Activated CD8-positive, alpha-beta memory T cell treated with anti-CD3 and anti-CD28 coated beads for 1 hour (primary cell): ENCODE data around the gene HEXIM1.

Source experiments
- DNase-seq, 2 donors: peaks; one replicate each; pipeline ENCODE4 v3.0.0-alpha.2; 2020; ENCODE audit warnings: low read depth in 1 of 2; ENCODE audit errors: extremely low read depth in 1 of 2

HEXIM1 gene

GRCh38 chr17:45144199-45145034 lies 3.9 kb upstream of the HEXIM1 start:
- no peak for DNase-seq

DNA sequence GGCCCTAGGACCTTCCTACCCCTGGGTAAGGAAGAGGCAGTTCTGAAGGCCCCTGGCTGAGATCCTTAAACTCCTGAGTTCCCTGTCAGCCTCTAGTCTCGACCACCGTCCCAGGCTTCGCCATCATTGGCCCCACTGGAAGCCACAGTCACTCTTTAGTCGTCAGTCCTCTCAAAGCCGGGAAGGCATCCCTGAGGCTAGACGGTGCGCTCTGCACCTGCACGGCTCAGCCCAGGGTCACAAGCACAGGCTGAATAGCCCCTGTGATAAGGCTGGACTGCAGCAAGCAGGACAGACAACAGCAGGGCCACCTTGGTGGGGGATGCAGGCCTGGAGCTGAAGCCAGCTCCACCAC lies 3.3 kb upstream of the HEXIM1 start:
- DNase-seq = no peak

DNA sequence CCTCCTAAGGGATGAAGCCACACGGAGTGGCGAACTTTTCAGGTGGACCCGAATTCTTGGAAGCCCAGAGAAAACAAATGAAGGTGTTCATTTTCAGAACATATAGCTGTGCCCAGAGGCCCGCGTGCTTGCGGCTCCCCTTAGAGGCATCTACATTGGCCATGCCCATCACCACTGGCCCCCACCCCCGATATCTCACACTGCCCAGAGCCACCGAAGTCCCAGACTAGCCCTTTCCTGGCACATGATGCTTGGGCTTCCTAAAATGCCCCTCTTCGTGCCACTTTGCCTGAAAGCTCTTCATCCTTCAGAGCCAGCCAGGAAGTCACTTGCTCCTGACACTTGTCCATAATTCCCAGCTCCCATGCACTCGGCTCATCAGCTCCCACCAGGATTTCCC lies 2.1 kb upstream of the HEXIM1 start:
- no peak for DNase-seq

DNA sequence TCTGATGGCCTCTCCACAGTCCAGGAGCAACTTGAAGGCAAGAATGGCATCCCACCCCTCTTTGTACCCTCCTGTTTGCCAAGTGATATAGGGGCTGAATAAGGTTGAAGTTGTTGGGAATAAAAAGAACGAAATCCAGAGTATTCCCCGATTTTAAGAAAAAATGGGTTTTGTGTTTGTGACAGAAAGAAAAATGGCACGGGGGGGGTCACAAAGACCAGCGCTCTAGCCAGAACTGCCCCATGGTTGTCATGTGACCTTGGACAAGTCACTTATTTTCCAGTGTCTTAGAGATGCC lies 1.7 kb upstream of the HEXIM1 start:
- no peak for DNase-seq

DNA sequence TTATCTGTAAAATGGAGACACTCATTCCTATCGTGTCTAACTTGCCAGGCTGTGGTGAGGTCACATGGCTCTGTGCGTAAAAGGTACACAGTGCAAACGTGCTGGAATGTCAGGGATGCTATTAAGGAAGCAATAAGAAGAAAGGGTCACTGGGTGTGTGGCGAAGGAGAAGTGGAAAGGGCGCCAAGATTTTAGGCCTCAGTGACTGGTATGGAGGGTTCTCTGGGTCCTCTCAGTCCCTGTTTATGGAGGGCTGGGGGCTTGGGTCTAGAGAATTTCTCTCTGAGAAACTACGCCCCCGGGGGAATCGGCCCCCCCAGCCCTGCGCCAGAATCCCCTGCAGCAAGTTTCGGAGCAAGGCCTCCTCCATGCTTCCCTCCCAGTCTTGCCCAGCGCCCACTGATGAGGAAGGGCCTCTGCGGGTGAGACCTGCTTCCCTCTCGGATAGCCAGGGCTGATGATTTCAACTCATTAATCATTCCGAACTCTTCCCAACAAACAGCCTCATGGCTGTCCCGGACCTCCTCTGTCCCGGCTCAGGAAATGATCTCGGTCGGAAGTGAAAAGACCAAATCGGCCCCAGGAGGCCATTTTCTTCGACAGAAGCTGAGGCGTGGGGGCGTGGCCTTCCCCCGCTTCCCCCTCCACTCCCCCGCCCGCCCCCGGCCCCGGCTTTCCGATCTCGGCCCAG lies 1.2 kb upstream of the HEXIM1 start:
- no peak for DNase-seq

DNA sequence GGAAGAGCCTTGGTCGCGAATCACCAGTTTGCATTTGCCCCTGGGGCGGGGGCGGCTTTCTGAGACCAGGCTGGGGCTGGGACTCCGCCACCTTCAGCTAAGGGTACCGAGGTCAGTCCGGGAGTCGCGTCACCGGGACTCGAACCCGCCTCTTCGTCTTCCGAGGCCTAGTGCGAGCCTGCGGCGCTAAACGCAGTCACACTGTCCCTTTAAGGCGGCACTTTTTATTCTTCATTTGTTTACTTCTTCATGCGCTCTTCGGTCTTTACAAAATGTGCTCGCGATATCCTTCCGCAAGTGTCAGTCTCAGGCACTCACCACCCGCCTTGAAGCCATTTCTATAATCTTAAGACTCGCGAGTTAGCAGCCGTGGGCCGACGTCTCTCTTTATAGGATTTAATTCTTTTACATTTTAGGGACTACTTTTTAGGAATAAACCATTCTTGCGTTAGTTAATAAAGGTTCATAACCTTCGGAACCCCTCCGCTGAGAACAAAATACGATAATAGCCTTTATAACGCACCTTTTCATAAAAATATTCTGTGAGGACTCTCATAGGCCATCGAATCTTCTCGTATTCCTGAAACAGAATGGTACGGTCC lies 593 bp upstream of the HEXIM1 start:
- DNase-seq = peak in 1 of 2 donors; percentile 44

DNA sequence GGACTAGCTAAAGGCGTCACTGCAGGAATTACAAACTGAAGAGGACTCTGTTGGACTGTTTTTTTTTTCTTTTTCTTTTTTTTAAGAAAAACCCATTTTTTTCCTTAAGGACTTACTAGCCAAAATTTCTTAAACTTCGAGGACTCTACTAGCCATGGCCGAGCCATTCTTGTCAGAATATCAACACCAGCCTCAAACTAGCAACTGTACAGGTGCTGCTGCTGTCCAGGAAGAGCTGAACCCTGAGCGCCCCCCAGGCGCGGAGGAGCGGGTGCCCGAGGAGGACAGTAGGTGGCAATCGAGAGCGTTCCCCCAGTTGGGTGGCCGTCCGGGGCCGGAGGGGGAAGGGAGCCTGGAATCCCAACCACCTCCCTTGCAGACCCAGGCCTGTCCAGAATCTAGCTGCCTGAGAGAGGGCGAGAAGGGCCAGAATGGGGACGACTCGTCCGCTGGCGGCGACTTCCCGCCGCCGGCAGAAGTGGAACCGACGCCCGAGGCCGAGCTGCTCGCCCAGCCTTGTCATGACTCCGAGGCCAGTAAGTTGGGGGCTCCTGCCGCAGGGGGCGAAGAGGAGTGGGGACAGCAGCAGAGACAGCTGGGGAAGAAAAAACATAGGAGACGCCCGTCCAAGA lies 878 bp downstream of the HEXIM1 start:
- peak in 1 of 2 donors; percentile 66 for DNase-seq

DNA sequence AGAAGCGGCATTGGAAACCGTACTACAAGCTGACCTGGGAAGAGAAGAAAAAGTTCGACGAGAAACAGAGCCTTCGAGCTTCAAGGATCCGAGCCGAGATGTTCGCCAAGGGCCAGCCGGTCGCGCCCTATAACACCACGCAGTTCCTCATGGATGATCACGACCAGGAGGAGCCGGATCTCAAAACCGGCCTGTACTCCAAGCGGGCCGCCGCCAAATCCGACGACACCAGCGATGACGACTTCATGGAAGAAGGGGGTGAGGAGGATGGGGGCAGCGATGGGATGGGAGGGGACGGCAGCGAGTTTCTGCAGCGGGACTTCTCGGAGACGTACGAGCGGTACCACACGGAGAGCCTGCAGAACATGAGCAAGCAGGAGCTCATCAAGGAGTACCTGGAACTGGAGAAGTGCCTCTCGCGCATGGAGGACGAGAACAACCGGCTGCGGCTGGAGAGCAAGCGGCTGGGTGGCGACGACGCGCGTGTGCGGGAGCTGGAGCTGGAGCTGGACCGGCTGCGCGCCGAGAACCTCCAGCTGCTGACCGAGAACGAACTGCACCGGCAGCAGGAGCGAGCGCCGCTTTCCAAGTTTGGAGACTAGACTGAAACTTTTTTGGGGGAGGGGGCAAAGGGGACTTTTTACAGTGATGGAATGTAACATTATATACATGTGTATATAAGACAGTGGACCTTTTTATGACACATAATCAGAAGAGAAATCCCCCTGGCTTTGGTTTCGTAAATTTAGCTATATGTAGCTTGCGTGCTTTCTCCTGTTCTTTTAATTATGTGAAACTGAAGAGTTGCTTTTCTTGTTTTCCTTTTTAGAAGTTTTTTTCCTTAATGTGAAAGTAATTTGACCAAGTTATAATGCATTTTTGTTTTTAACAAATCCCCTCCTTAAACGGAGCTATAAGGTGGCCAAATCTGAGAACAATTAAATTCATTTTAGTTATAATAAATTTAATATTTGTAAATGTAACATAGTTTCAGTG lies 1.7 kb downstream of the HEXIM1 start:
- DNase-seq = no peak

DNA sequence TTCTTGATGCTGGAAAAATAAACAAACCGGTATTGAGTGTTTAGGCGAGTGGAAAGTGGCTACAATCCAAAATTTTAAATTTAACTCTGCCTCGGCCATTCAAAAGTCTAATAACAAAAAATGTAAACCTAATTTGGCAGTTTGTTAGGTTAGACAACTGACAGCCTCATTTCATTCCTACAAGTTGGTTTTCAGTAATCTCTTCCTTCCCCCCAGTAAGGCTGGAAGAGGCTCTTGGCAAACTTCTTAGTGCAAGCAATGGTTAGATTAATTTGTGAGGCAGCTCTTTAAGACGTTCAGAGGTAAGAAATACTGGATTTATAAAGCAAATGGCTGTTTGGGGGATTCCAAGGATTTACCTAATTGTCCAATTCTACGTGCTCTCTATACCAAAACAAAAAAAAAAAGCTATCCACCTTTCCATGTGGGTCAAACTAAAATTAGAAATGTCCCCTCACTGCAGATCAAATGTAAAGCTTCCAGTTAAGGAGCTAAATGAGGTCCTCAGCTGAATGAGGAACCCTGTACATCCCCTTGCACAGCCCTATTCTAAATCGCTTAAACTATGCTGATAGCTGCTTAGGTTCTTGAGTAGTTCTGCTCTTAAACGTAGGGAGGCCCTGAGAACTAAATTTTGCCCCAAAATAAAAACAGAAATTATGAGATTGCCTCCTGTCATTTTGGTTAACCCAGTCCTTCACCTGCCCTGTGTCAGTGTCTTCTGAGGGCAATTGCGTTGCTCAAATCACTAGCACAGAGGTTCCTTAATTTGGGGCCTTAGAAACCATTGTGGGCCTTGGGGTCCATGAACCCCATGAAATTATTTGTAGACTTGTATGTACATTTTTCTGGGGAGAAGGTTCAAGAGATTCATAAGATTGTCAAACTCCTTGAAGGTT lies 2.9 kb downstream of the HEXIM1 start:
- no peak for DNase-seq

DNA sequence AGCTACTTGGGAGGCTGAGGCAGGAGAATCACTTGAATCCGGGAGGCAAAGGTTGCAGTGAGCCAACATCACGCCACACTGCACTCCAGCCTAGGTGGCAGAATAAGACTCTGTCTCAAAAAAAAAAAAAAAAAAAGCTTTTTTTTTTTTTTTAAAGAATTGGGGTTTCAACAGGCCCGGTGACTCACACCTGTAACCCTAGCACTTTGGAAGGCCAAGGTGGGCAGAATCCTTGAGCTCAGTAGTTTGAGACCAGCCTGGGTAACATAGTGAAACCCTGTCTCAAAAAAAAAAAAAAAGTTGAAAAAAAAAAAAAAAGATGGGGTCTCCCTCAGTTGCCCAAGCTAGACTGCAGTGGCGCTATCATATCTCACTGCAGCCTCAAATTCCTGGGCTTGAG lies 6.8 kb downstream of the HEXIM1 start:
- DNase-seq = no peak

DNA sequence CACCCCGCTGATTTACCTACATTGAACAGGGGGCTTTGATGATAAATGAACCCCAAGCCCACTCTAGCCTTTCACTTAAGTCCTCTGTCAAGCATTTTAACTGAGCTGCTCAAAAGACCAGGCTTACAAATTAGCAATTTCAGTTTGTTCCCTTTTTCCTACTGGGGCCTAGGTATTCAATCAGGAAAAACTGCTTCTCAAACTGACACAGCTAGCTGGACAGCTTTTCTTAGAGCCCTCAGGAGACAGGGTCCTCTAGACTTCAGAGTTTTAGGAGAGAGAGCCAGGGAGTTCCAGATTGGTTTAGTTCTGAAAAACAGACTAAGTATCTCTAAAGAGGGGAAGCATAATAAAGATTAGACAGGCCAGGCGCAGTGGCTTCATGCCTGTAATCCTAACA lies 7.2 kb downstream of the HEXIM1 start:
- DNase-seq = no peak

DNA sequence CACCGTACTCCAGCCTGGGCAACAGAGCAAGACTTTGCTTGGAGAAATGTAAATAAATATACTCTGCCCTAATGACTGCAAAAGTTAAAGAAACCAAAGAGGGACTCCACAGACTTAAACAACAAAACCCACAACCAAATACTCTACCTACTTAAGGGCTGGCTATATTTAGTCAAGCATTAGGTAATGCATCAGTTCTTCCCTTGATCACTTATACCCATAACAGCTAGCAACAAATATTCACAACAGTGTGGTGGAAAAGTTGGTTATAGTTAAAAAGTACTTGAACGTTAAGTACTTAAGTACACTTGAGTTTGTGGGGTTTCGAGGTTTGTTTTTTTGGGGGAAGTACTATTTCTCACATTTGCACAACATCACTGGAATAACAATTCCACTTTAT lies 8.0 kb downstream of the HEXIM1 start:
- DNase-seq = no peak

DNA sequence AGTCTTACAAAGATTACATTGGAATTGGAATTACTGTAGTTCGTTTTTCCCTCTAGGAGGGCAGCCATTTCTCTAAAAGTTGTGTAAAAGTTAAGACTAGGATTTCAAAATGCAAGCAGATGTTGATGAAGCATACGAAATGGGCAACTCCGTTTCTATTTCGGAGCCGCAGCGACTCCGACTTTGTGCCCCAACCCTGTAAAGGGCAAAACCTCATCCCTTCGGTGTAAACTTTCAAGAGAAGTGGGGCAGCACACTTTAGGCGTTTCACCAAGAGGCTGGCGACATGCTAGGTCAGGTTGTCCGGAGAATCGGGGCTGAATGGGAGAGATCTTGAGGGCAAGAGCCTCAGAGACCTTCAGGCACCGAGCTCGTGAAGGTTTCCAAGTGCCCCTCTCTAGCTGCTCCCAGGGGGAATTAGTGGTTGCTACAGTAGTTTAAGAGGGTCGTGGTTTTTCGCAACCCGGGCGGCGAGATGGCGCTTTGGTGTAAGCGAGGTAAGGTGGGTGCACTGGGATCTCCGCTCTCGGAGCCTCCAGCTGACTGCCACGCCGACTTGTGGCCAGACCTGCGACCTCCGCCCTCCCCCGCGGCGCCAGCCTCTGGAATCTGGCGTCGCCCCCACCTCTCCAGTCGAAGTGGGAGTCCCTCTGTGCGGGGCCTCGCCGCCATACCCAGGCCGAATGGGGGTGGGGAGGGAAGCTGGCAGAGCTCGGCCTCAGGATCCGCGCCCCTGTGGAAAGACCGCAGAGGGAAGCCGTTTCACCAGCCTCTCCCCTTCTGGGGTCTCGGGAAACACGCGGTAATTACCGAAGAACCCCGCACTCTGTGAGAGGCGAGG lies 12.4 kb downstream of the HEXIM1 start:
- DNase-seq = peak in 1 of 2 donors; percentile 41

DNA sequence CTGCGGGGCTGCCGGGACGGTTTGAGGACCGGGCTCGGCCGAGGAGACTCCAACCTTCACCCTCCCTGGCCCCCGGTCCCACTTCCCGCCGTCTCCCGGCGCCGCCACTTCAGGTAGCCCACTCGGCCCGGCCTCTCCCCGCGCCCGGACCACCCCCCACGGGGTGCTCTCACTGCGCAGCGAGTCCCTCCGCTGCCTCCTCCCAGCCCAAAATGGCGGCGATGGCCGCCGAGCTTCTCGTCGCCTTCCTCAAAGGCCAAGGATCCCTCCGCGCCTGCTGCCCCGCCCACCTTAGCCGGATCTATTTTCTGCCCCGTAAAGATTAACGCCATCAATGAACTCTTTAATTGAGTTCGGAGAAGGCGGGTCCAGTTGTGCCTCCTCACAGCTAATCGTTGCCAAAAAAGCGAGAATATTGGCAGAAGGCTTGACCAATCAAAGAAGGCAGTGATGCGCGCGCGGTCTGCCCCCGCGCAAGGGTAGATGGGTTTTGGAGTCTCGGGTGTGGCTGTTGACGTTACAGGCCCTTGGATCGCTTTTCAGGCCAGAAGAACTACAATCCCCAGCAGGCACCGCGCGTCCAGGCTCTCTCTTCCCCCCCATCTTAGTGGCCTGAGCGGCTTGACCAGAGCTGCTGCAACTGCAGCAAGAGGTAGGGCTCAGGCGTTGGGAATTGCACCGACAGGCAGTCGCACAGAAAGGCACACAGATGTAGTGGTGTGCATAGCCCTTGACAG lies 13.2 kb downstream of the HEXIM1 start, which contains the start of gene HEXIM2:
Gene HEXIM2, plus strand, starts transcription at position 588 of the 737 bp plus-strand sequence. CDS start 919 bp downstream, outside the sequence.
- DNase-seq = peak; percentile 89 to 97

GRCh38 chr17:45162025-45162687 lies 13.9 kb downstream of the HEXIM1 start:
- DNase-seq = no peak

DNA sequence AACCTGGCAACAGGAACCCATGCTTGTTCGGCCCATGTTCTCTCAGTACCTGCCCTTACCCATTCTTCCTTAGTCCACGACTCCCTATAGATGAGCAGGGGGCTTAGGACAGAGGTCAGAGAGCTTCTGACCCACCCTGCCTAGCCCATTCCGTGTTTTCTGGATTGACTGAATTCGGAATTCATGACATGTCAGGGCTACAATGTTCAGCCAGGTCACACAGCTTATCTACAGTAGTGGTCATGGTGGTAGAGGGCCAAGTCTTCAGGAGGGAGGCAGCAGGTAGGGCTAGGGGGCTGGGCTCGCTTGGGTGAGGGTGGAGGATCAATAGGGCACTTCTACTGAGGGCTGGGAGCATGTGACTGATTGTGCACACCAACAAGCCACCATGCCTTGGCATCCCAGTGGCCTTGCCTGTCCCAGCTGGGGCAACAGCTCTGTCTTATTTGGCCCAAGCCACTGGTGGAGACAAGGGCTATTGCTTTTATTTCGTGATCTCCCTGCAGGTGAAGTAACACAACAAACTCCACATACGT lies 16.5 kb downstream of the HEXIM1 start:
- DNase-seq = no peak
